ENCODE measurements around the gene C5AR1.

DNA sequence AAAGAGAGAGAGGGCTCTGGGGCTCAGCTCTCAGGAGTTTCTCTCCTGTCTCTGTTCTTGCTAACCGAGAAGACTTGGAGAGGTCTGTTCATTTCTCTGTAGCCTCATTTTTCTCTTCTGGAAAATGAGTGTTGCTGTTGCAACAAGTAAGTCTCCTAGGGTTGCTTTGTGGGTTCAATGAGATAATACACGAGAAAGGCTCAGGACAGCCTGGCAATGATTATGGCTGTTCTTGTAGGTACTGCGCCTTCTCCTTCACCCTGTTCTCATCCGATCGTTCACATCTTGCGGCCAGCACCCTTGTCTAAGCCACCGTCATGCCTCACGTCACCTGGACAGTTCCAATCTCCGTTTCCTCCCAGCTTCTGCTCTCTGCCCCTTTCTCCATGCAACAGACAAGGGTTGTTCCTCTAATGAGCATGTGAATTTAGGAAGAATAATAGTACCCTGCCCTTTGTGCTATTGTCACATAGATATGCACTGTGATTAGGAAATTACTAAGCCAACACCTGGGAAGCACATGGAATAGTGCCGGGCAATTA is 4.2 kb downstream of the C5AR1 start:
- TF ChIP-seq, protein P1, sequence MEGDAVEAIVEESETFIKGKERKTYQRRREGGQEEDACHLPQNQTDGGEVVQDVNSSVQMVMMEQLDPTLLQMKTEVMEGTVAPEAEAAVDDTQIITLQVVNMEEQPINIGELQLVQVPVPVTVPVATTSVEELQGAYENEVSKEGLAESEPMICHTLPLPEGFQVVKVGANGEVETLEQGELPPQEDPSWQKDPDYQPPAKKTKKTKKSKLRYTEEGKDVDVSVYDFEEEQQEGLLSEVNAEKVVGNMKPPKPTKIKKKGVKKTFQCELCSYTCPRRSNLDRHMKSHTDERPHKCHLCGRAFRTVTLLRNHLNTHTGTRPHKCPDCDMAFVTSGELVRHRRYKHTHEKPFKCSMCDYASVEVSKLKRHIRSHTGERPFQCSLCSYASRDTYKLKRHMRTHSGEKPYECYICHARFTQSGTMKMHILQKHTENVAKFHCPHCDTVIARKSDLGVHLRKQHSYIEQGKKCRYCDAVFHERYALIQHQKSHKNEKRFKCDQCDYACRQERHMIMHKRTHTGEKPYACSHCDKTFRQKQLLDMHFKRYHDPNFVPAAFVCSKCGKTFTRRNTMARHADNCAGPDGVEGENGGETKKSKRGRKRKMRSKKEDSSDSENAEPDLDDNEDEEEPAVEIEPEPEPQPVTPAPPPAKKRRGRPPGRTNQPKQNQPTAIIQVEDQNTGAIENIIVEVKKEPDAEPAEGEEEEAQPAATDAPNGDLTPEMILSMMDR (IDR thresholded peaks at IDR 0.05): no peak
- no peak for TF ChIP-seq POLR2A (IDR thresholded peaks at IDR 0.05)
- TF ChIP-seq POLR2AphosphoS5 (IDR thresholded peaks at IDR 0.05): no peak
- TF ChIP-seq EP300 (IDR thresholded peaks at IDR 0.05): no peak

Data from suprapubic skin (tissue), 4 donors.